Measurements from ENCODE around the gene PRAMEF5.
"Not testable (repeated sequence)": the region's sequence is repeated elsewhere in the genome, so short reads cannot be mapped to it uniquely, and the experiment has no call there.

GRCh38 chr1:13253898-13254297 is at the start of gene PRAMEF5:
- TF ChIP-seq CTCF (IDR thresholded peaks at IDR 0.05 in 8 of 11, conservative IDR thresholded peaks at IDR 0.05 in 3 of 11); POLR2AphosphoS5 (IDR thresholded peaks at IDR 0.05): not testable (repeated sequence)
